ENCODE data around the gene BID. TPM values are rescaled to one million over a fixed set of nuclear protein-coding genes. Genes with fewer than 3 reads are reported as not detected.

Gene BID
- total RNA-seq, 4 donors from 2014 or later: 5.1 to 23.7 (median 9.8) TPM

DNA sequence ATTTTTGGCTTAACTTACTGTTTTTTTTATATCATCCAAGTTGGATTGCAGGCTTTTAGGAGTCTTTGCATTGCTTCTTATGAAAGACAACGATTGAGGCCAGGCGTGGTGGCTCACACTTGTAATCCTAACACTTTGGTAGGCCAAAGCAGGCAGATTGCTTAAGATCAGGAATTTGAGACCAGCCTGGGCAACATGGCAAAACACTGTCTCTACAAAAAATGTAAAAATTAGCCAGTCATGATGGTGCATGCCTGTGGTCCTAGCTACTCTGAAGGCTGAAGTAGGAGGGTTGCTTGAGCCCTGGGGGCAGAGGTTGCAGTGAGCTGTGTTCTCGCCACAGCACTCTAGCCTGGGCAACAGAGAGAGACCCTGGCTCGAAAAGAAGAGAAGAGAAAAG is 56.6 kb downstream of the BID start:
- intact Hi-C loops (cut with DNase I; ENCODE audit: low total_unique reads) (no loop called here), in situ Hi-C loops (cut with MboI; ENCODE audit: low sequenced_read_pairs in 4 of 4) (no loop called here)
- Histone ChIP-seq H3K36me3 (no peaks in the 10 kb centered on the region), H3K4me3 (no peak overlapping the region), H3K27me3 (no peaks in the 10 kb centered on the region), H3K9me3 (no peaks in the 10 kb centered on the region), H3K4me1 (peaks cover 15 to 19% of the 10 kb centered on the region in 2 donors), H3K27ac (peak overlapping the region in 3 of 4 donors; percentile 23 to 71 (median 68))
- DNase-seq (no peak), ATAC-seq (peak in 1 of 2 donors; percentile 39)
- no peak for TF ChIP-seq POLR2A (IDR thresholded peaks at IDR 0.05)
- TF ChIP-seq, protein P1, sequence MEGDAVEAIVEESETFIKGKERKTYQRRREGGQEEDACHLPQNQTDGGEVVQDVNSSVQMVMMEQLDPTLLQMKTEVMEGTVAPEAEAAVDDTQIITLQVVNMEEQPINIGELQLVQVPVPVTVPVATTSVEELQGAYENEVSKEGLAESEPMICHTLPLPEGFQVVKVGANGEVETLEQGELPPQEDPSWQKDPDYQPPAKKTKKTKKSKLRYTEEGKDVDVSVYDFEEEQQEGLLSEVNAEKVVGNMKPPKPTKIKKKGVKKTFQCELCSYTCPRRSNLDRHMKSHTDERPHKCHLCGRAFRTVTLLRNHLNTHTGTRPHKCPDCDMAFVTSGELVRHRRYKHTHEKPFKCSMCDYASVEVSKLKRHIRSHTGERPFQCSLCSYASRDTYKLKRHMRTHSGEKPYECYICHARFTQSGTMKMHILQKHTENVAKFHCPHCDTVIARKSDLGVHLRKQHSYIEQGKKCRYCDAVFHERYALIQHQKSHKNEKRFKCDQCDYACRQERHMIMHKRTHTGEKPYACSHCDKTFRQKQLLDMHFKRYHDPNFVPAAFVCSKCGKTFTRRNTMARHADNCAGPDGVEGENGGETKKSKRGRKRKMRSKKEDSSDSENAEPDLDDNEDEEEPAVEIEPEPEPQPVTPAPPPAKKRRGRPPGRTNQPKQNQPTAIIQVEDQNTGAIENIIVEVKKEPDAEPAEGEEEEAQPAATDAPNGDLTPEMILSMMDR (IDR thresholded peaks at IDR 0.05 in 4 of 5, conservative IDR thresholded peaks at IDR 0.05 in 1 of 5): no peak

DNA sequence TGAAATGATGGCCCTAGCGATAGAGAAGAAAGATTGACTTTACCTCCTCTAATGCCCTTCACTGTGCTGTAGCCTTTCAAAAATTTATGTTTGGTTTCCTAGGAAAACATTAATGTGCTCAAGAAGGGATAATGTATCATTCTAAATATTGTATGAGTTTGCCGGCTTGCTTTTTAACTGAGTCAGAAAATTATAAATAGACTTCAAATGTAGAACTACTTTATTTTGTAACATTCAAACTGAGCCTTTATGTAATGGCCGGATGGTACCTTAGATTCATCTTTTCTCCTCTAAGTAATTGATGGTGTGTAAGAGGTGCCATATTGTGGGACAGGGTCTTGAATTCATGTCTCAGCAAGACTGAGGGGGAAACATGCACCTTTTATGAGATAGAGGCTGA is 57.7 kb downstream of the BID start:
- no peaks in the 10 kb centered on the region for H3K27me3 ChIP-seq
- peaks cover 15 to 21% of the 10 kb centered on the region in 2 donors for H3K4me1 ChIP-seq
- H3K9me3 ChIP-seq: no peaks in the 10 kb centered on the region
- ATAC-seq: peak; percentile 49 to 65
- in situ Hi-C loops (cut with MboI; ENCODE audit: low sequenced_read_pairs in 4 of 4) (no loop called here), intact Hi-C loops (cut with DNase I; ENCODE audit: low total_unique reads) (no loop called here)
- TF ChIP-seq, protein P1 (IDR thresholded peaks at IDR 0.05 in 4 of 5, conservative IDR thresholded peaks at IDR 0.05 in 1 of 5): no peak
- no peak for TF ChIP-seq POLR2A (IDR thresholded peaks at IDR 0.05)
- no peak for DNase-seq
- H3K27ac ChIP-seq: peak overlapping the region in 3 of 4 donors; percentile 49 to 71 (median 68)
- no peaks in the 10 kb centered on the region for H3K36me3 ChIP-seq
- H3K4me3 ChIP-seq: no peak overlapping the region

DNA sequence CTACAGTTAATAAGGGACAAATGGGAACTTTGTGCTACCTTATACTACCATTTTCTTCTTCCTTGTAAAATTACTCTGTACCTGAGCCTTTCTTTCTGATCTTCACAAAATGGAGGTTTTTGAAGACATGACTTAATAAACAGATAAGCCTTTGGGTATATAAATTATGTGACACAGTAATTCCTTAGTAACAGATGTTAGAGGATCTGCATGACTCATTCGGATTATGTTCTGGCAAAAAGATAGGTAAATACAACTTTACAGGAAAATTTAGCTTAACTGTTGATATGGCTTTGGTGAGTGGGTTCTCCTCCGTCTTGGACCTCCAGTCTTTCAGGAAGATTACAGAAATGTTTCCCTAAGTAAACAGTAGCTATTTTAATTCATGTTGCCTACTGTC is 61.8 kb downstream of the BID start:
- in situ Hi-C loops (cut with MboI; ENCODE audit: low sequenced_read_pairs in 4 of 4): no loop called here
- peak overlapping the region in 2 of 4 donors; percentile 22 to 40 for H3K27ac ChIP-seq
- DNase-seq (no peak), ATAC-seq (no peak)
- peaks cover 0 to 3% of the 10 kb centered on the region in 2 donors for H3K36me3 ChIP-seq
- TF ChIP-seq, protein P1 (IDR thresholded peaks at IDR 0.05 in 4 of 5, conservative IDR thresholded peaks at IDR 0.05 in 1 of 5): no peak
- TF ChIP-seq POLR2A (IDR thresholded peaks at IDR 0.05): no peak
- no peaks in the 10 kb centered on the region for H3K9me3 ChIP-seq
- peaks cover 15 to 23% of the 10 kb centered on the region in 2 donors for H3K4me1 ChIP-seq
- no peaks in the 10 kb centered on the region for H3K27me3 ChIP-seq
- intact Hi-C loops (cut with DNase I; ENCODE audit: low total_unique reads): no loop called here
- H3K4me3 ChIP-seq: no peak overlapping the region

DNA sequence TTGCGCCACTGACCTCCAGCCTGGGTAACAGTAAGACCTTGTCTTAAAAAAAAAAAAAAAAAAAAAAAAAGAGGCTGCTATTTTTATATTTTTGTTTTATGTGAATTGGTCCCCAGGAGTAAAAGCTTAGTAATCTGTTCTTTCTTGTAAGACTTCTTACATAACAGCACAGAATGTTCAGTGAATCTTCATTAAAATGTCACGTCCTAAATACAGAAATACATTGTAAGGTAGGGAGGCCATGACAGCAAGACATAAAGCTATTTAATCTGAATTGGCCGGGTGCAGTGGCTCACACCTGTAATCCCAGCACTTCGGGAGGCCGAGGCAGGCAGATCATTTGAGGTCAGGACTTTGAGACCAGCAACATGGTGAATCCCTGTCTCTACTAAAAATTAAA is 64.2 kb downstream of the BID start:
- H3K9me3 ChIP-seq: no peaks in the 10 kb centered on the region
- no peak overlapping the region for H3K4me3 ChIP-seq
- in situ Hi-C loops (cut with MboI; ENCODE audit: low sequenced_read_pairs in 4 of 4): no loop called here
- peaks cover 0 to 4% of the 10 kb centered on the region in 2 donors for H3K4me1 ChIP-seq
- no peak for DNase-seq
- ATAC-seq: no peak
- H3K36me3 ChIP-seq: peaks cover 0 to 12% of the 10 kb centered on the region in 2 donors
- H3K27ac ChIP-seq: peak overlapping the region in 1 of 4 donors; percentile 39
- TF ChIP-seq, protein P1 (IDR thresholded peaks at IDR 0.05 in 4 of 5, conservative IDR thresholded peaks at IDR 0.05 in 1 of 5): no peak
- no peak for TF ChIP-seq POLR2A (IDR thresholded peaks at IDR 0.05)
- intact Hi-C loops (cut with DNase I; ENCODE audit: low total_unique reads): no loop called here
- no peaks in the 10 kb centered on the region for H3K27me3 ChIP-seq

DNA sequence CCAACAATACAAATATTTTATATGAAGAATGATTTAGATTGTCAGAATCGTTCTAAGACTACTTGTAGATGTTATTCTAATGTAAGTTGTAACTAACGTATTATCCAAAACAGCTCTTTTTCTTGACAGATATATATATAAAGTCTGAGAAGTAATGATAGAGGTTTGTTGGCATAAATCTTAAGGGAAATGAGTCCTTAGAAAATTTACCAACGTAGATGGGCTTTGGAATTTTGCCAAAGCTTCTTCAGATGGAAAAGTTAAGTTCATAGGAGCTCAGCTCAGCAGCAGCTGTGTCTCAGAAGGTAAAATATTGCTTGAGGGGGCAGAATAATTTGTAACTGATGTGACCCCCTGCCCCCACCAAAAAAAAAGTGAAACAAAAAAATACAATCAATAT is 66.7 kb downstream of the BID start:
- H3K9me3 ChIP-seq: no peaks in the 10 kb centered on the region
- H3K36me3 ChIP-seq: peaks cover 0 to 31% of the 10 kb centered on the region in 2 donors
- peaks cover 0 to 4% of the 10 kb centered on the region in 2 donors for H3K4me1 ChIP-seq
- H3K27me3 ChIP-seq: no peaks in the 10 kb centered on the region
- ATAC-seq: no peak
- TF ChIP-seq, protein P1 (IDR thresholded peaks at IDR 0.05 in 4 of 5, conservative IDR thresholded peaks at IDR 0.05 in 1 of 5): no peak
- no peak for TF ChIP-seq POLR2A (IDR thresholded peaks at IDR 0.05)
- H3K4me3 ChIP-seq: peak overlapping the region in 3 of 4 donors; percentile 26 to 39 (median 31)
- intact Hi-C loops (cut with DNase I; ENCODE audit: low total_unique reads) (no loop called here), in situ Hi-C loops (cut with MboI; ENCODE audit: low sequenced_read_pairs in 4 of 4) (no loop called here)
- no peak for DNase-seq
- peak overlapping the region; percentile 44 to 87 (median 82) for H3K27ac ChIP-seq

Measured in gastrocnemius medialis (tissue), 4 donors.